Activated naive CD8-positive, alpha-beta T cell treated with anti-CD3 and anti-CD28 coated beads, Interleukin-2, amount 50 U/mL, for 24 hours (primary cell): ENCODE results near the gene KIF18B.

Experiments
- ATAC-seq: fragments of 150-1000 bp; cut with Tn5 transposase; one replicate; pipeline ENCODE4 v1.10.0; 2021
- DNase-seq: peaks from one replicate; pipeline ENCODE4 v3.0.0; 2021
- H3K27ac Mint-ChIP-seq: one replicate; pipeline ENCODE4 v1.8.0; 2021; ENCODE audit warnings: mild to moderate bottlenecking, mixed read lengths
- H3K27me3 Mint-ChIP-seq: one replicate; pipeline ENCODE4 v1.8.0; 2021; ENCODE audit warnings: mixed read lengths
- H3K36me3 Mint-ChIP-seq: one replicate; pipeline ENCODE4 v1.8.0; 2021; ENCODE audit warnings: low read depth, mixed read lengths
- H3K4me1 Mint-ChIP-seq: one replicate; pipeline ENCODE4 v1.8.0; 2021; ENCODE audit warnings: mixed read lengths
- H3K4me3 Mint-ChIP-seq: one replicate; pipeline ENCODE4 v1.8.0; 2021; ENCODE audit warnings: mild to moderate bottlenecking, moderate library complexity, mixed read lengths
- H3K9me3 Mint-ChIP-seq: one replicate; pipeline ENCODE4 v1.8.0; 2021; ENCODE audit warnings: mixed read lengths

The KIF18B gene

GRCh38 chr17:44878627-44879221 is 68.8 kb downstream of the KIF18B start:
- Mint-ChIP-seq H3K9me3 (no peaks in the 10 kb centered on the region), H3K4me3 (no peak overlapping the region), H3K27me3 (no peaks in the 10 kb centered on the region), H3K4me1 (no peaks in the 10 kb centered on the region), H3K36me3 (peaks cover 58% of the 10 kb centered on the region), H3K27ac (no peak overlapping the region)
- ATAC-seq (no peak), DNase-seq (no peak)

- DNase-seq, result no peak
- ATAC-seq, result no peak
- H3K9me3 Mint-ChIP-seq, result no peaks in the 10 kb centered on the region
- no peaks in the 10 kb centered on the region for H3K27me3 Mint-ChIP-seq
- H3K4me1 Mint-ChIP-seq, result no peaks in the 10 kb centered on the region
- H3K36me3 Mint-ChIP-seq, result peaks cover 51% of the 10 kb centered on the region
- H3K27ac Mint-ChIP-seq, result no peak overlapping the region
- H3K4me3 Mint-ChIP-seq, result no peak overlapping the region
These were observed 70.5 kb downstream of the KIF18B start for GRCh38 chr17:44877121-44877520.

GRCh38 chr17:44875761-44876160 is 71.8 kb downstream of the KIF18B start:
- H3K36me3 Mint-ChIP-seq, result peaks cover 53% of the 10 kb centered on the region
- no peaks in the 10 kb centered on the region for H3K27me3 Mint-ChIP-seq
- DNase-seq (no peak), ATAC-seq (no peak)
- no peak overlapping the region for H3K27ac Mint-ChIP-seq
- H3K9me3 Mint-ChIP-seq, result no peaks in the 10 kb centered on the region
- H3K4me1 Mint-ChIP-seq, result no peaks in the 10 kb centered on the region
- no peak overlapping the region for H3K4me3 Mint-ChIP-seq
